ENCODE data around the gene IQSEC3. TPM values are rescaled to one million over a fixed set of nuclear protein-coding genes. Genes with fewer than 3 reads are reported as not detected.

Gene IQSEC3
- total RNA-seq, 1 donor from 2014 or later: 2.5 TPM

DNA sequence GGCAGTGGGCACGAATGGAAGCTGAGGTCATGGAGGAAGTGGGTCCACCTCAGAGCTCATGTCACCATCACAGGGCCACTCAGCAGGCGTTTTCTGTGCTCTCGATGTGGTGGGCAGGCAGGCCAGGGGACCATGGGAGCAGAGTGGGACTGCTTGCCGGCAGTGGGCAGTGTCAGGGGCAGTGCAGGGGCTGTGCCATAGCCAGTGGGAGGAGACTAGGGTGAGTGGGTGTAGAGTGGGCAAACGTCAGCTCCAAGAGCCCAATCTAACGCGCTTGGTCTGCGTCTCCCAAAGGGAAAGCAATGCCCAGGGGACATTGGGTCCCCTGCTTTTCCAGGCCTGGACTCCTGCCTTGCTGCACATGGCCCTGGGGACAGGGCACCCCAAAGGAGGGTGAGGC is 89.1 kb downstream of the IQSEC3 start:
- no peak for DNase-seq (ENCODE audit: low spot score, unreplicated experiment)
- Mint-ChIP-seq H3K27ac (no peak overlapping the region), H3K36me3 (ENCODE audit: insufficient read depth) (no peaks in the 10 kb centered on the region)

DNA sequence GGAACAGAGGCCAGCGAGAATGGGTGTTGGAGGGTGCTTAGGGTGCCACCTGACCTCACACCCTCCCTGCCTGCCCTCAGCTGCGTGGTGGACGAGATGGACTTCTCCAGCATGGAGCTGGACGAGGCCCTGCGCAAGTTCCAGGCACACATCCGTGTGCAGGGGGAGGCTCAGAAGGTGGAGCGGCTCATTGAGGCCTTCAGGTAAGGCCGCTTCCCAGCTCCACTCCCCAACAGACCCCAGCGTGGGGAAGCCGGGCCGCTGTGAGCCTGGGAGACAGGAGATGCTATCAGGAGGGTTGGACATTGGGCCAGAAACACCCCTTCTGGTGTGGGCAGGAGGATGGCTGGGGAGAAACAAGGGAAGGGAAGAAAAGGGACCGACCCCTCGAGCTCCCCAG is 90.4 kb downstream of the IQSEC3 start:
- Mint-ChIP-seq H3K27me3 (peaks cover 48% of the 10 kb centered on the region), H3K27ac (no peak overlapping the region), H3K9me3 (ENCODE audit: low read depth) (no peaks in the 10 kb centered on the region), H3K36me3 (ENCODE audit: insufficient read depth) (no peaks in the 10 kb centered on the region), H3K4me1 (ENCODE audit: low read depth) (no peaks in the 10 kb centered on the region), H3K4me3 (ENCODE audit: low read depth) (no peak overlapping the region)
- no peak for DNase-seq (ENCODE audit: low spot score, unreplicated experiment)
- TF ChIP-seq, protein P1, sequence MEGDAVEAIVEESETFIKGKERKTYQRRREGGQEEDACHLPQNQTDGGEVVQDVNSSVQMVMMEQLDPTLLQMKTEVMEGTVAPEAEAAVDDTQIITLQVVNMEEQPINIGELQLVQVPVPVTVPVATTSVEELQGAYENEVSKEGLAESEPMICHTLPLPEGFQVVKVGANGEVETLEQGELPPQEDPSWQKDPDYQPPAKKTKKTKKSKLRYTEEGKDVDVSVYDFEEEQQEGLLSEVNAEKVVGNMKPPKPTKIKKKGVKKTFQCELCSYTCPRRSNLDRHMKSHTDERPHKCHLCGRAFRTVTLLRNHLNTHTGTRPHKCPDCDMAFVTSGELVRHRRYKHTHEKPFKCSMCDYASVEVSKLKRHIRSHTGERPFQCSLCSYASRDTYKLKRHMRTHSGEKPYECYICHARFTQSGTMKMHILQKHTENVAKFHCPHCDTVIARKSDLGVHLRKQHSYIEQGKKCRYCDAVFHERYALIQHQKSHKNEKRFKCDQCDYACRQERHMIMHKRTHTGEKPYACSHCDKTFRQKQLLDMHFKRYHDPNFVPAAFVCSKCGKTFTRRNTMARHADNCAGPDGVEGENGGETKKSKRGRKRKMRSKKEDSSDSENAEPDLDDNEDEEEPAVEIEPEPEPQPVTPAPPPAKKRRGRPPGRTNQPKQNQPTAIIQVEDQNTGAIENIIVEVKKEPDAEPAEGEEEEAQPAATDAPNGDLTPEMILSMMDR (IDR thresholded peaks at IDR 0.05; ENCODE audit: unreplicated experiment): no peak

More for the DNA sequence above, 89.1 kb downstream of the IQSEC3 start:
- no peak overlapping the region for H3K4me3 Mint-ChIP-seq (ENCODE audit: low read depth)
- no peaks in the 10 kb centered on the region for H3K4me1 Mint-ChIP-seq (ENCODE audit: low read depth)
- H3K9me3 Mint-ChIP-seq (ENCODE audit: low read depth): no peaks in the 10 kb centered on the region
- peaks cover 46% of the 10 kb centered on the region for H3K27me3 Mint-ChIP-seq
- TF ChIP-seq, protein P1 (IDR thresholded peaks at IDR 0.05; ENCODE audit: unreplicated experiment): no peak

DNA sequence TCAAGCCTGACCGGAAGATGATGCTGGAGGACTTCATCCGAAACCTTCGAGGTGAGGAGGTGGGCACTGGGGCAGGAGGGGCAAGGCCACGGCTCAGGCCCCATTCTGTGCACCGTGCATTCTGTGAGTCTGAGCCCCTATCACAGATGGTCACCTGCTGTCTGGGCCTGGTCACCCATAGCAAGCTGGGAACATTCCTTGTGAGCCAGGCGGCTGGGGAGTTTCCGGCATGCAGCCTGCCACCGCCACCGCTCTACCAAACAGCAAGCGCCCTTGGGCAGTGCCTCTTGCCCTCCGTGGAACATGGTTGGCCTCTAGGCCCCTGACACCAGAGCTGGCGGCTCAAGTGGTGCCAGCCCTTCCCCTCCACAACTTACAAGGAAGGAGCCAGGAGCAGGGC is 91.1 kb downstream of the IQSEC3 start:
- H3K27ac Mint-ChIP-seq: no peak overlapping the region
- DNase-seq (ENCODE audit: low spot score, unreplicated experiment): no peak
- TF ChIP-seq, protein P1 (IDR thresholded peaks at IDR 0.05; ENCODE audit: unreplicated experiment): no peak
- no peaks in the 10 kb centered on the region for H3K36me3 Mint-ChIP-seq (ENCODE audit: insufficient read depth)
- peaks cover 47% of the 10 kb centered on the region for H3K27me3 Mint-ChIP-seq
- no peaks in the 10 kb centered on the region for H3K9me3 Mint-ChIP-seq (ENCODE audit: low read depth)
- H3K4me3 Mint-ChIP-seq (ENCODE audit: low read depth): no peak overlapping the region
- no peaks in the 10 kb centered on the region for H3K4me1 Mint-ChIP-seq (ENCODE audit: low read depth)

DNA sequence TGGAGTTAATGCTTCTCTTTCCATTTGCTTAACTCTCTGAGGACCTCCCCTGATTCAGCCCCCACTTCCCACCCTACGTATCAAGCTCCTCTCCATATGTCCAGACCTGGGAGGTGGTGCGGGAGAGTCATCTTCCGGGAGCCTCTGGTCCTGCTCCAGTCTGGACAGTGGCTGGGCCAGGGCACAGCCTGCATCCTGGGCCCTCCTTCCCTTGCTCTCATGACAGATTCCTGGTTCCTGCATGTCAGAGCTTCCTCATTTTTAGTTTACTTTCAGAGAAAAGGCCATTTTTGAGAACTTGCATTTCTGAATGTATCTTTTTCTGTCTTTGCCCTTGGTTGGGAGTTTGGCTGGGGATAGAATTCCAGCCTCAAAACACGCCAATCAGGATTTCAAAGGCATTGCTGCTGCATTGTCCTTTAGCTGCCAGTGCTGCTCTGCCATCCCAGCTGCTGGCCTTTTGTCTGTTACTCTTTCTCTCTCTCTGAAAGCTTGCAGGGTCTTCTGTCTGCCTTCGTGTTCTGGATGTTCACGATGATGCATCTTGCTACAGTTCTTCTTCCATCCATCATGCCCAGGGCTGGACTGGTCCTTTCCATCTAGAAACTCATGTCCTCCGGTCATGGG is 92.7 kb downstream of the IQSEC3 start:
- Mint-ChIP-seq H3K4me1 (ENCODE audit: low read depth) (peaks cover under 1% of the 10 kb centered on the region), H3K27ac (no peak overlapping the region), H3K27me3 (peaks cover 42% of the 10 kb centered on the region), H3K4me3 (ENCODE audit: low read depth) (no peak overlapping the region), H3K36me3 (ENCODE audit: insufficient read depth) (no peaks in the 10 kb centered on the region), H3K9me3 (ENCODE audit: low read depth) (no peaks in the 10 kb centered on the region)
- TF ChIP-seq, protein P1 (IDR thresholded peaks at IDR 0.05; ENCODE audit: unreplicated experiment): no peak
- DNase-seq (ENCODE audit: low spot score, unreplicated experiment): no peak

DNA sequence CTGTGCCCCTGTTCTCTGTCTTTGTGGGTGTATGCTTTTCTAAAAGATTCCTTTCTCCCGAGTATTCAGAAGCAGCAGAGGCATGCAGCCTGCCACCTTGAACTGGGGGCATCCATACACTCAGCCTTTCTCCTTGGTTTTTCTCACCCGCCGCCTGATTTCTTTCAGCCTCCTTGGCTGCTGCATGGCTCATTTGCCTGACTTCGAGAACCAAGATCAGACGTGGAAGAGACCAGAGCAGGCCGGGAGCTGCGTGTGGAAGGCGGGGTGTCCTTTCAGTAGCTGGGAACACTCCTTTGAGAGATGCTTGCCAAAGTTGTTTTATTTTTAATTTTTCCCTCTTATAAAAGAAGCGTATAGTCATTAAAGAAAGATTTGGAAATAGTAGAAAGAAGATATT is 94.3 kb downstream of the IQSEC3 start:
- Mint-ChIP-seq H3K9me3 (ENCODE audit: low read depth) (no peaks in the 10 kb centered on the region), H3K36me3 (ENCODE audit: insufficient read depth) (no peaks in the 10 kb centered on the region)

More for the DNA sequence above, 94.3 kb downstream of the IQSEC3 start:
- no peak for DNase-seq (ENCODE audit: low spot score, unreplicated experiment)
- H3K4me1 Mint-ChIP-seq (ENCODE audit: low read depth): peaks cover 4% of the 10 kb centered on the region
- TF ChIP-seq, protein P1 (IDR thresholded peaks at IDR 0.05; ENCODE audit: unreplicated experiment): no peak
- H3K27me3 Mint-ChIP-seq: peaks cover 49% of the 10 kb centered on the region
- H3K4me3 Mint-ChIP-seq (ENCODE audit: low read depth): no peak overlapping the region
- H3K27ac Mint-ChIP-seq: no peak overlapping the region
